GM12878 (cell line): ENCODE measurements around the gene TGFBR3. TPM values are rescaled to one million over a fixed set of nuclear protein-coding genes. Genes with fewer than 3 reads are reported as not detected.

Experiments
- ATAC-seq: fragments of 200-7000 bp; cut with Tn5 transposase; 3 replicates; pipeline ENCODE4 v1.9.1; 2020; ENCODE audit warnings: mild to moderate bottlenecking, moderate library complexity
- BruUV-seq: library from RNA; stranded (reverse); fragments of 400-500 nt; replicated peaks from 2 replicates; lab custom pipeline; 2021; lab: Mats Ljungman, UMichigan
- CTCF ChIA-PET: fragments of 300-600 bp; sonication (Branson Sonifier 250); formaldehyde crosslinking; extraction: SDS; loops from one replicate; lab custom pipeline; 2021; ENCODE audit warnings: inconsistent platforms; lab: Yijun Ruan, JAX
- POLR2A ChIA-PET: fragments of 350-600 bp; formaldehyde crosslinking; extraction: SDS; loops from one replicate; lab custom pipeline; 2021; ENCODE audit warnings: inconsistent platforms; lab: Charles Lee
- RAD21 ChIA-PET: fragments of 300-600 bp; sonication (Branson Sonifier 250); formaldehyde crosslinking; loops from one replicate; lab custom pipeline; 2023; ENCODE audit warnings: antibody characterized with exemption; ENCODE audit not compliant: unreplicated experiment; lab: Charles Lee
- SMC1A ChIA-PET: fragments of 300-600 bp; sonication (Branson Sonifier 250); formaldehyde crosslinking; loops from one replicate; lab custom pipeline; 2023; ENCODE audit not compliant: unreplicated experiment, uncharacterized antibody; lab: Charles Lee
- DNase-seq: peaks from one replicate; pipeline ENCODE4 v3.0.0-alpha.2; 2011; ENCODE audit warnings: low read depth, low spot score
- FAIRE-seq: peaks from 3 replicates; lab custom pipeline; 2011; peaks lifted over from hg19 to GRCh38; lab: Jason Lieb, UNC
- H2AFZ ChIP-seq: 2 replicates; pipeline ENCODE4 v1.6.0; 2011; ENCODE audit warnings: low read depth, low read length, control low read depth; ENCODE audit not compliant: control insufficient read depth
- H3K27ac ChIP-seq: 2 replicates; pipeline ENCODE4 v1.5.1; 2011; ENCODE audit warnings: control low read depth; ENCODE audit not compliant: control insufficient read depth, insufficient read depth
- H3K27me3 ChIP-seq, 2 experiments: replicated peaks in 1 of 2; 2 replicates each; pipeline versions ENCODE4 v1.6.0 to v1.6.1; 2011; ENCODE audit warnings: low read length in 1 of 2; ENCODE audit not compliant: control insufficient read depth in 2 of 2, insufficient read depth in 2 of 2
- H3K36me3 ChIP-seq, 2 experiments: 2 replicates each; pipeline ENCODE4 v1.5.1; 2011; ENCODE audit warnings: low read length in 1 of 2; ENCODE audit not compliant: control insufficient read depth in 2 of 2, insufficient read depth in 2 of 2
- H3K4me1 ChIP-seq: 2 replicates; pipeline ENCODE4 v1.6.1; 2011; ENCODE audit warnings: mild to moderate bottlenecking, low read length, moderate library complexity, mixed read lengths; ENCODE audit not compliant: control insufficient read depth, insufficient read depth
- H3K4me2 ChIP-seq: 2 replicates; pipeline ENCODE4 v1.6.0; 2011; ENCODE audit warnings: control low read depth; ENCODE audit not compliant: control insufficient read depth, insufficient read depth
- H3K4me3 ChIP-seq: fragments of 200-600 bp; sonication (generic); 2 replicates; pipeline ENCODE4 v1.5.1; 2016
- H3K79me2 ChIP-seq: 2 replicates; pipeline ENCODE4 v1.6.0; 2011; ENCODE audit warnings: low read length; ENCODE audit not compliant: control insufficient read depth, insufficient read depth
- H3K9ac ChIP-seq: 2 replicates; pipeline ENCODE4 v1.8.0; 2011; ENCODE audit warnings: low read length, control low read depth, mixed read lengths; ENCODE audit not compliant: control insufficient read depth, insufficient read depth
- H3K9me3 ChIP-seq: replicated peaks from 3 replicates; pipeline ENCODE4 v1.5.1; 2011; ENCODE audit warnings: mild to moderate bottlenecking, low read length; ENCODE audit not compliant: control insufficient read depth, insufficient read depth
- H4K20me1 ChIP-seq: 2 replicates; pipeline ENCODE4 v1.6.0; 2011; ENCODE audit not compliant: control insufficient read depth, insufficient read depth
- CEBPZ ChIP-seq: fragments of 150-350 bp; IDR thresholded peaks from 2 replicates; pipeline ENCODE4 v1.6.1; 2016; ENCODE audit warnings: low read depth, low read length
- EED ChIP-seq: sonication (generic); IDR thresholded peaks from 2 replicates; pipeline ENCODE4 v1.6.1; 2016; ENCODE audit warnings: antibody characterized with exemption, low read depth
- EP300 ChIP-seq, 2 experiments: fragments of 150-350 bp in 1 of 2; IDR thresholded peaks; 2 replicates each; pipeline ENCODE4 v1.6.1; 2011 to 2012; ENCODE audit warnings: low read depth in 2 of 2, low read length in 2 of 2, borderline replicate concordance in 1 of 2, improper control_type of control experiment in 1 of 2, inconsistent platforms in 1 of 2; ENCODE audit not compliant: control insufficient read depth in 1 of 2
- FOS ChIP-seq: IDR thresholded peaks from 3 replicates; pipeline ENCODE4 v1.6.1; 2011; ENCODE audit warnings: borderline replicate concordance; ENCODE audit not compliant: insufficient read length; ENCODE audit errors: extremely low read depth
- FOXM1 ChIP-seq: IDR thresholded peaks from 2 replicates; pipeline ENCODE4 v1.6.1; 2012; ENCODE audit warnings: low read depth, mild to moderate bottlenecking, inconsistent platforms, low read length, moderate library complexity
- IKZF2 ChIP-seq, 2 experiments: fragments of 450-650 bp; IDR thresholded peaks; 2 replicates each; pipeline ENCODE4 v1.6.1; 2017; ENCODE audit warnings: mild to moderate bottlenecking in 2 of 2, moderate library complexity in 2 of 2
- NFXL1 ChIP-seq: fragments of 450-650 bp; IDR thresholded peaks from 2 replicates; pipeline ENCODE4 v1.6.1; 2017; ENCODE audit warnings: antibody characterized with exemption, mild to moderate bottlenecking, borderline replicate concordance
- NR2C1 ChIP-seq: fragments of 450-650 bp; IDR thresholded peaks from 2 replicates; pipeline ENCODE4 v1.6.1; 2017; ENCODE audit warnings: antibody characterized with exemption, mild to moderate bottlenecking, moderate library complexity
- RCOR1 ChIP-seq: conservative IDR thresholded peaks from 2 replicates; pipeline ENCODE4 v1.6.1; 2012; ENCODE audit warnings: low read depth, low read length, improper control_type of control experiment
- RELA ChIP-seq: fragments of 450-650 bp; IDR thresholded peaks from 2 replicates; pipeline ENCODE4 v1.8.0; 2014; ENCODE audit warnings: borderline replicate concordance; ENCODE audit not compliant: partially characterized antibody
- RFX5 ChIP-seq: IDR thresholded peaks from 2 replicates; pipeline ENCODE4 v1.6.1; 2011; ENCODE audit warnings: low read depth, low read length, improper control_type of control experiment
- SIN3A ChIP-seq: IDR thresholded peaks from 2 replicates; pipeline ENCODE4 v1.6.1; 2012; ENCODE audit warnings: low read depth, low read length, improper control_type of control experiment
- SMAD5 ChIP-seq: IDR thresholded peaks from 2 replicates; pipeline ENCODE4 v1.6.1; 2016; ENCODE audit warnings: antibody characterized with exemption, low read depth
- YBX1 ChIP-seq: fragments of 450-650 bp; IDR thresholded peaks from 2 replicates; pipeline ENCODE4 v1.6.1; 2016; ENCODE audit warnings: antibody characterized with exemption
- ZZZ3 ChIP-seq: IDR thresholded peaks from 2 replicates; pipeline ENCODE4 v1.6.1; 2011; ENCODE audit warnings: low read depth; ENCODE audit not compliant: control insufficient read depth, insufficient read length
- WGBS: methylation state at CpG from one replicate; pipeline ENCODE4 v1.1.6; 2016; ENCODE audit warnings: low lambda C conversion rate; ENCODE audit not compliant: insufficient replicate concordance, insufficient coverage; ENCODE audit errors: missing lambda C conversion rate; 5-methylcytosine and 5-hydroxymethylcytosine counted together
- in situ Hi-C: fragments of 300-500 bp; cut with MboI; formaldehyde crosslinking; loops from 9 replicates; pipeline ENCODE4 v1.14.3; 2018; ENCODE audit warnings: mixed read lengths
- intact Hi-C: fragments of 100-400 bp; cut with micrococcal nuclease; formaldehyde crosslinking; loops from one replicate; pipeline ENCODE4 v1.14.2; 2022; ENCODE audit not compliant: unreplicated experiment
- polyA plus RNA-seq, 11 experiments: library from polyadenylated mRNA; depleted of rRNA in 4 of 11; unstranded in 6 of 11; stranded (reverse) in 5 of 11; fragments of >200 nt; fragmentation: Nextera tagmentation in 4 of 11; fragmentation: Illumina TruSeq in 1 of 11; extraction: Ambion mirVana in 4 of 11; extraction: Trizol in 1 of 11; gene quantifications; 1 replicate in 1 of 11; 2 replicates in 10 of 11; pipeline versions ENCODE4 v1.2.1 to v1.2.3, GENCODE V29; 2011 to 2016; ENCODE audit warnings: inconsistent platforms in 2 of 11, missing spikeins in 2 of 11, low read depth in 1 of 11
- total RNA-seq, 4 experiments: library from RNA; depleted of rRNA in 3 of 4; stranded (reverse); fragments of >200 nt in 3 of 4; fragmentation: Illumina TruSeq in 1 of 4; extraction: Trizol in 1 of 4; gene quantifications; 2 replicates each; pipeline versions ENCODE4 v1.2.1 to v1.2.3, GENCODE V29; 2013 to 2021

The TGFBR3 gene
- total and polyA plus RNA-seq, 10 of the 15 experiments (the other 5 are each of a cell fraction or from before 2014, with no cell fraction given): 2.7 to 16.5 (median 12.6) TPM

DNA sequence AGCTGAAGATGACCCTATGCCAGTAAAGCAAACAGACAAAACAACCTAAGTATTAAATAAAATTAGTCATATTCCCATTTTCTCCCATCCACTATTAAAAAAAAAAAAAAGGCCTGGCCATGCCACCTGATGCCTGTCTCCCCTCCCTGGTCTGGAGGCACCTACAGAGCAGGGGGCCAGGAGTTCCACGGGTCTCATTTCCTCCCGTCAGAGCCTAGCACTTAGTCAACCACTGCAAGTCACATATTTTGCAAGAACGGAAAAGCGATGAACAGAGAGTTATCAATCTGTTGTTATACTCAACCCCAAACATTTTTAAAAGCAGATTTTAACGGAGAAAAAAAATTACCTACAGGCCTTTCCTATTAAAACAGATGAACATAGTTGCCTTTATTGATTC lies 59.3 kb downstream of the TGFBR3 start:
- DNase-seq (no peak), FAIRE-seq (no peak), ATAC-seq (no peak)
- Histone ChIP-seq H3K4me2 (no peak overlapping the region), H3K79me2 (no peaks in the 10 kb centered on the region), H2AFZ (no peak overlapping the region), H3K9ac (no peak overlapping the region), H3K4me3 (no peak overlapping the region), H3K36me3 (no peaks in the 10 kb centered on the region), H3K9me3 (no peaks in the 10 kb centered on the region), H4K20me1 (no peaks in the 10 kb centered on the region), H3K27me3 (no peaks in the 10 kb centered on the region), H3K4me1 (peaks cover 10% of the 10 kb centered on the region; the same call in 1 of the 2 replicates), H3K27ac (no peak overlapping the region)
- TF ChIP-seq EED (no peak), RFX5 (no peak), SIN3A (no peak), NFXL1 (no peak)
- ChIA-PET RAD21 (no interaction called here), SMC1A (no interaction called here), CTCF (no interaction called here), POLR2A (no interaction called here)
- intact Hi-C loops (no loop called here), in situ Hi-C loops (no loop called here)
- WGBS: 99% methylated on average over 5 of the region's 5 CpGs
- no TSS peak for BruUV-seq

DNA sequence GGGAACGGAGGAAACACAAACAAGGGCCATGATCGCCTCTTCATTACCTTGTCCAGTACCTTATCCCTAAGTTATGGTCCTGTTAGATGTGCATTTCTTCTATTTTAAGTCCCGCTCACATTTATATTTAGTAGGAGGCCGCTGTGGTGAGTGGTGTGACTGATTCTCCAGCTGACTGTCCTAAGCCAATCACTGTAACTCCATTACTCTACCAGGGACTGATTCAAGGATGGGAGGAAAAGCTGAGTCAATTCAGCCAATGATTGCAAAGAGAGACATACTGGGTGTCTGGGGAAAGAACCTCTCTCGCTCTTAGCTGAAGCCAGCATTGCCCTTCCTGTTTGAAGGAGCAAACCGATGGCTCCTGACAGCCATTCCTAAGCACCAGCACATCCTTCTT lies 59.7 kb downstream of the TGFBR3 start:
- no peak for ATAC-seq
- no peak for DNase-seq
- Histone ChIP-seq H3K79me2 (no peaks in the 10 kb centered on the region), H3K36me3 (no peaks in the 10 kb centered on the region), H4K20me1 (no peaks in the 10 kb centered on the region), H3K4me3 (no peak overlapping the region), H3K27ac (no peak overlapping the region), H3K27me3 (no peaks in the 10 kb centered on the region), H3K4me1 (peaks cover 13% of the 10 kb centered on the region), H3K9ac (no peak overlapping the region), H2AFZ (no peak overlapping the region), H3K9me3 (no peaks in the 10 kb centered on the region), H3K4me2 (no peak overlapping the region)
- BruUV-seq: no TSS peak
- ChIA-PET POLR2A (no interaction called here), RAD21 (no interaction called here), SMC1A (no interaction called here), CTCF (no interaction called here)
- TF ChIP-seq CEBPZ (no peak), RELA (no peak), NR2C1 (no peak), IKZF2 (IDR thresholded peaks at IDR 0.05) (no peak), FOXM1 (no peak), RCOR1 (no peak), EP300 (IDR thresholded peaks at IDR 0.05; ENCODE audit: borderline replicate concordance in 1 of 2, control insufficient read depth in 1 of 2, low read depth in 2 of 2, low read length in 2 of 2) (no peak), SIN3A (no peak), SMAD5 (no peak), FOS (no peak), ZZZ3 (no peak), YBX1 (no peak)
- no peak for FAIRE-seq
- in situ Hi-C loops (no loop called here), intact Hi-C loops (no loop called here)
- WGBS: 92% methylated on average over 6 of the region's 6 CpGs
